IPS-18c (cell line): ENCODE data around the gene PEX5.

Source experiments
- H3K4me3 ChIP-seq: 2 replicates; pipeline ENCODE4 v1.7.0; 2013; ENCODE audit warnings: low read depth, mild to moderate bottlenecking, low read length, moderate library complexity; ENCODE audit not compliant: insufficient read depth
- H3K9me3 ChIP-seq: one replicate; pipeline ENCODE4 v1.6.1; 2013; ENCODE audit warnings: mild to moderate bottlenecking, low read length, moderate library complexity; ENCODE audit not compliant: control insufficient read depth, insufficient read depth

Gene PEX5

GRCh38 chr12:7189398-7190267, at the start of gene PEX5:
PEX5 (plus strand) TSS chr12:7189686; CDS start chr12:7190378, 692 bp downstream.
- Histone ChIP-seq H3K9me3 (no peaks in the 10 kb centered on the region), H3K4me3 (peak within 1 kb of the TSS; percentile 85)

GRCh38 chr12:7141351-7142005, 48.0 kb upstream of the PEX5 start:
- Histone ChIP-seq H3K4me3 (no peak overlapping the region), H3K9me3 (peaks cover 2% of the 10 kb centered on the region)

GRCh38 chr12:7142056-7142644, 47.3 kb upstream of the PEX5 start:
- Histone ChIP-seq H3K4me3 (no peak overlapping the region), H3K9me3 (peaks cover 2% of the 10 kb centered on the region)

DNA sequence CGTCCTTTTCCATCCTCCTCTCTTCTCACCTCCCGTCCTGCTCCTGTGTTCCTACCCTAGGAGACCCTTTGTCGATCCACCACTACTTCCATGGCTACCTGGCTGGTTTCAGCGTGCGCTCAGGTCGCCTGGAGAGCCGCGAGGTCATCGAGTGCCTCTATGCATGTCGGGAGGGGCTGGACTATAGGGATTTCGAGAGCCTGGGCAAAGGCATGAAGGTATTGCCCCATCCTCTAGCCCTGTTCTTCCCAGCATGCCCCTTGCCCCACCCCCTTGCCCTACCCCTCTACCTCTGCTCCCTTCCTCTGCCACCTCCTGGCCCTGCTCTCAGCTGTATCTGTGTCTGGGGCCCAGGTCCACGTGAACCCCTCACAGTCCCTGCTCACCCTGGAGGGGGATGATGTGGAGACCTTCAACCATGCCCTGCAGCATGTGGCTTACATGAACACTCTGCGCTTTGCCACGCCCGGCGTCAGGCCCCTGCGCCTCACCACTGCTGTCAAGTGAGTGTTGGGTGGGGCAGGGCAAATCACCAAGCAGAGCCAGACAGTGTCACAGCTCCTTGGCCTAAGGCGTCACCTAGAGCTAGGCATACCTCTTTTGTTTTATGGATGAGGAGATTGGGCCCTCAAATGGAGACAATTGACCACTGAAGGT, 46.5 kb upstream of the PEX5 start:
- Histone ChIP-seq H3K9me3 (peaks cover 2% of the 10 kb centered on the region), H3K4me3 (no peak overlapping the region)

GRCh38 chr12:7143564-7143963, 45.9 kb upstream of the PEX5 start:
- Histone ChIP-seq H3K4me3 (no peak overlapping the region), H3K9me3 (peaks cover 2% of the 10 kb centered on the region)

DNA sequence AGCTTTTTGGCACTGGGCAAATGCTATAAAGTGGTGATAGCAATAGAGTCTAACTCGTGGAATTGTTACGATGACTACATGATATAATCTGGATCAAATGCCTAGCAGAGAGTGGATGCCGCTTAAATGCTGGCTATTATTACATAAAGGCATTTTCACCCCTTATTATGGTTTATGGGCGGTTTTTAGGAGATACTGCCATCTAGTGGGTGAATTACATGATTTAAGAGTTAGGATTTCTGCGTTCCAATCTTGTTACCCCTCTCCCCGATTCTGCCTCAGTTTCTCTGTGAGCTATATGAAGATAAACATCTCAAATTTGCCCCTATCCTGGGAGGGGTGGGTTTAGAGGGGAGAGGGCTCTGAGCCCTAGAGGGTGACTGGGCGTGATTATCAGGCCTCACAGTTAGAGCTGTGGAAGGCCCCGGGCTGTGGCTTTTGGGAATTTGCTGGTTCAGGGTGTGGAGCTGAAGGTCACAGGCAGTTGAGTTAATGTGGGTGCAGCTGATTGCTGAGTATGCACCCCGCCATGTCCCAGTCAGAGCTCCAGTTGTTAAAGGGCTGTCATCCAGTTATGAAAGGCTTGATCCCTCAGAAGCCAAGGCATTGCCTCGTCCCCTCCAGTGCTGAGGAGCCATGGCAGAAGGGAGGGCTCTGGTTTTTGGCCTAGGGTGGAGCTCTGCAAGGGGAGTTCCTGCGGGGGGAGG, 44.9 kb upstream of the PEX5 start:
- H3K4me3 ChIP-seq: no peak overlapping the region
- peaks cover 2% of the 10 kb centered on the region for H3K9me3 ChIP-seq

DNA sequence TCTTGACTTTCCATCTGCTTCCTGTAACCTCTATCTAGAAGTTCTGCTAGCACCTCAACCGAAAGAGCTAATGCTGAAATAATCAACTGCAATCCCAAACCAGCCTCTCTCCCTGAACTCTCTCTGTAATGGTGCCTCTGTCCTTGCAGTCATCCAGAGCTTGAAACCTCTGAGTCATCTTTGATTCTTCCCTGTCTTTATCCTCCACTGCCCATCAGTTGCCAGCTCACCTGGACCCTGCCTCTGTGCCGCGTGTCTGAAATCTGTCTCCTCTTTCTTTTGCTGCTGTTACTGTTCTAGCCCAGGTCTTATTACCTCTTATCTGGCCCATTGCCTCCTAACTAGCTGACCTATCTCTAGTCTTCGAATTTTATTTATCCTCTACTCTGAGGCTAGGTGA, 43.8 kb upstream of the PEX5 start:
- H3K9me3 ChIP-seq: peaks cover 2% of the 10 kb centered on the region
- H3K4me3 ChIP-seq: no peak overlapping the region

DNA sequence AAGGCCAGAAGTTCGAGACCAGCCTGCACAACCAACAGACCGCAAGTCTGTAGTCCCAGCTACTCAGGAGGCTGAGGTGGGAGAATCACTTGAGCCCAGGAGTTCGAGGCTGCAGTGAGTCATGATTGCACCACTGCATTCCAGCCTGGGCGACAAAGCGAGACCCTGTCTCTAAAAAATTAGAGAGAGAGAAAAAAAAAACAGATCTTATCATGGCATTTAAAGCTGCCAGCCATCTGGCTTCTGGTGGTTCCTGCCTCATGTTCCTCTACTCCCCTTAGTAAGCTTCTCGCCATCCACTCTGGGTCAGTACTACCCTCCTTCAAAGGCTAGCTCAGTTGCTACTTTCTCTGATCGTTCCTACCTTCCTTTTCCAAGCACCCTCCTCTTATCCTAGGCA, 43.3 kb upstream of the PEX5 start:
- H3K4me3 ChIP-seq: no peak overlapping the region
- peaks cover 2% of the 10 kb centered on the region for H3K9me3 ChIP-seq

- H3K9me3 ChIP-seq: peaks cover 2% of the 10 kb centered on the region
- no peak overlapping the region for H3K4me3 ChIP-seq
These were observed 42.6 kb upstream of the PEX5 start for GRCh38 chr12:7146906-7147305.

DNA sequence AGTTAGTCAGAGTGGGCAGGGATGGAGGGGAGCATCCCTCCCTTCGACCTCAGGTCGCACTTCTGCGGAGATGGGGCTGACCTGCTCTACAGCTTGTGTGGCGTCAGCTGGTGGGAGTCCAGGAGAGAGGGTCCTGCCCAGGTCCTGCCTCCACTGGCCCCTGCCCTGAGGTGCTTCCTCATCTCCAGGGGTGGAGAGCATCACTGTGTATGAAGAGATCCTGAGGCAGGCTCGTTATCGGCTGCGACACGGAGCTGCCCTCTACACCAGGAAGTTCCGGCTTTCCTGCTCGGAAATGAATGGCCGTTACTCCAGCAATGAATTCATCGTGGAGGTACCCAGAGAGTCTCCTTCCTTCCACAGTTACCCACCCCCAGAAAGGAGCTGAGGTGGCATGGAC, 39.1 kb upstream of the PEX5 start:
- no peak overlapping the region for H3K4me3 ChIP-seq
- H3K9me3 ChIP-seq: peaks cover 2% of the 10 kb centered on the region

- Histone ChIP-seq H3K4me3 (no peak overlapping the region), H3K9me3 (peaks cover under 1% of the 10 kb centered on the region)
These were observed 38.6 kb upstream of the PEX5 start for GRCh38 chr12:7150841-7151240.

- no peak overlapping the region for H3K4me3 ChIP-seq
- no peaks in the 10 kb centered on the region for H3K9me3 ChIP-seq
These were observed 38.0 kb upstream of the PEX5 start for GRCh38 chr12:7151532-7151931.

GRCh38 chr12:7152818-7153217, 36.7 kb upstream of the PEX5 start:
- Histone ChIP-seq H3K9me3 (no peaks in the 10 kb centered on the region), H3K4me3 (no peak overlapping the region)

- Histone ChIP-seq H3K4me3 (no peak overlapping the region), H3K9me3 (no peaks in the 10 kb centered on the region)
These were observed 35.4 kb upstream of the PEX5 start for GRCh38 chr12:7154042-7154441.

DNA sequence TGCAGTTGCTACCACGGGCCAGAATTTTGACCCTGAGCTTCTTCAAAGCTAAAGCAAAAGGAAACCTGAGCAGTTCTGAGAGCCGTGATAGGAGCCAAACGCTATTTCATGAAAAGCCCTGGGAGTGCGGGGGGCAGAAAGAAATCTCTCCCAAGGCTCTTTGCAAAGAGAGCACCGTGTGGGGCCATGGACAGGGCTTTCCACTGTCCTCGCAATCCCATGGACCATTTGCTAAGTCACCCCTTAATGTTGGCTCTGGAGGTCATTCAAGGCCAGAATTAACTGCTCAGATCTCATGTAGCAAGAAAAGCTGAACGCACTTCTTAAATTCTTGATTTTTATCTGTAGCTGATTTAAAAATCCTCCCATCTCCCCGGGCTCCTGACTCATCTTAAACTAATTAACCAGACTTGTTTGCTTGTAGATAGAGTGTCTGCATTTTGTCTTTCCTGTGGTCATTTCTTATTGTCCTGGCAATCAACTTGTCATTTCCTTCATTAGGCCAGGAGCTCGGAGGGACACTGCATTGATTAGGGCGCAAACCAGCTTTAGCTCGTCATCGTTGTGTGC, 34.5 kb upstream of the PEX5 start:
- no peak overlapping the region for H3K4me3 ChIP-seq

GRCh38 chr12:7155471-7156034, 33.9 kb upstream of the PEX5 start:
- Histone ChIP-seq H3K9me3 (no peaks in the 10 kb centered on the region), H3K4me3 (no peak overlapping the region)

More for the DNA sequence above, 34.5 kb upstream of the PEX5 start:
- no peaks in the 10 kb centered on the region for H3K9me3 ChIP-seq
